K562 (cell line): ENCODE results near the gene ARMCX5. TPM values are rescaled to one million over a fixed set of nuclear protein-coding genes. Genes with fewer than 3 reads are reported as not detected.

Source experiments
- ARID1B ChIP-seq: fragments of 450-650 bp; IDR thresholded peaks from 2 replicates; pipeline ENCODE4 v1.6.1; 2016; ENCODE audit warnings: antibody characterized with exemption, mild to moderate bottlenecking, inconsistent platforms
- CBFA2T3 ChIP-seq: fragments of 450-650 bp; IDR thresholded peaks from 2 replicates; pipeline ENCODE4 v1.6.1; 2017
- CBX3 ChIP-seq, 2 experiments: IDR thresholded peaks; 1 replicate in 1 of 2; 2 replicates in 1 of 2; pipeline ENCODE4 v1.6.1; 2012; ENCODE audit warnings: inconsistent platforms in 2 of 2, low read length in 2 of 2, borderline replicate concordance in 1 of 2, control low read depth in 1 of 2
- GTF2F1 ChIP-seq: IDR thresholded peaks from 2 replicates; pipeline ENCODE4 v1.6.1; 2011; ENCODE audit warnings: low read depth, low read length, improper control_type of control experiment
- HDAC8 ChIP-seq: fragments of 450-650 bp; IDR thresholded peaks from 2 replicates; pipeline ENCODE4 v1.6.1; 2016; ENCODE audit warnings: mild to moderate bottlenecking, missing genetic modification characterization, moderate library complexity, missing compliant biosample characterization
- HMBOX1 ChIP-seq: sonication (generic); IDR thresholded peaks from 2 replicates; pipeline ENCODE4 v1.6.1; 2016
- KAT2B ChIP-seq: IDR thresholded peaks from one replicate; pipeline ENCODE4 v1.6.1; 2012; ENCODE audit warnings: low read depth, mild to moderate bottlenecking, control low read depth, inconsistent platforms, low read length, moderate library complexity
- MEF2D ChIP-seq: conservative IDR thresholded peaks from 2 replicates; pipeline ENCODE4 v1.6.1; 2016; ENCODE audit warnings: low read depth, missing genetic modification characterization, missing compliant biosample characterization
- MTA2 ChIP-seq: fragments of 450-650 bp; IDR thresholded peaks from 2 replicates; pipeline ENCODE4 v1.6.1; 2016; ENCODE audit warnings: low read depth
- NR2F6 ChIP-seq: fragments of 450-650 bp; formaldehyde crosslinking; IDR thresholded peaks from 2 replicates; pipeline ENCODE4 v1.4.0; 2020; ENCODE audit warnings: mild to moderate bottlenecking
- RNF219 ChIP-seq: fragments of 250-450 bp; sonication (Bioruptor Pico); IDR thresholded peaks from 2 replicates; pipeline ENCODE4 v1.5.0; 2022; ENCODE audit warnings: mild to moderate bottlenecking
- SRF ChIP-seq, 2 experiments: fragments of 250-450, 450-650 bp in 1 of 2; sonication (Bioruptor Pico) in 1 of 2; sonication (generic) in 1 of 2; formaldehyde crosslinking; IDR thresholded peaks; 2 replicates each; pipeline versions ENCODE4 v1.5.0 to v1.5.1; 2020 to 2022; ENCODE audit warnings: mild to moderate bottlenecking in 1 of 2, missing genetic modification reagents in 1 of 2
- SRSF1 ChIP-seq: fragments of 200-400 bp; formaldehyde crosslinking; IDR thresholded peaks from 2 replicates; pipeline ENCODE4 v1.6.1; 2017; ENCODE audit warnings: mild to moderate bottlenecking, low read depth, low read length, moderate library complexity
- TEAD4 ChIP-seq, 2 experiments: sonication (generic) in 1 of 2; formaldehyde crosslinking in 1 of 2; IDR thresholded peaks; 2 replicates each; pipeline versions ENCODE4 v1.6.1 to v1.8.0; 2012 to 2022; ENCODE audit warnings: borderline replicate concordance in 1 of 2, inconsistent platforms in 1 of 2, low read length in 1 of 2, mild to moderate bottlenecking in 1 of 2, missing genetic modification reagents in 1 of 2
- TFE3 ChIP-seq: fragments of 450-650 bp; formaldehyde crosslinking; IDR thresholded peaks from 2 replicates; pipeline ENCODE4 v1.4.0; 2020; ENCODE audit warnings: mild to moderate bottlenecking, mixed read lengths
- U2AF2 ChIP-seq: fragments of 200-400 bp; formaldehyde crosslinking; optimal IDR thresholded peaks from 2 replicates; pipeline ENCODE3; 2017; ENCODE audit warnings: low read depth, mild to moderate bottlenecking, low read length
- ZEB2 ChIP-seq: fragments of 450-650 bp; IDR thresholded peaks from 2 replicates; pipeline ENCODE4 v1.6.1; 2016
- ZNF764 ChIP-seq: fragments of 250-450 bp; sonication (Bioruptor Pico); IDR thresholded peaks from 2 replicates; pipeline ENCODE4 v1.4.0; 2020; ENCODE audit warnings: low read depth, mild to moderate bottlenecking, moderate library complexity
- ZNF830 ChIP-seq: fragments of 250-450 bp; sonication (Bioruptor Pico); IDR thresholded peaks from 2 replicates; pipeline ENCODE4 v1.5.0; 2021; ENCODE audit warnings: mild to moderate bottlenecking
- polyA plus RNA-seq, 8 experiments: library from polyadenylated mRNA; depleted of rRNA in 4 of 8; stranded (reverse) in 5 of 8; unstranded in 3 of 8; fragments of >200 nt; fragmentation: Nextera tagmentation in 2 of 8; fragmentation: Illumina TruSeq in 1 of 8; extraction: Ambion mirVana in 2 of 8; extraction: Trizol in 1 of 8; gene quantifications; 2 replicates each; pipeline versions ENCODE4 v1.2.1 to v1.2.3, GENCODE V29; 2011 to 2014; ENCODE audit warnings: inconsistent platforms in 1 of 8, missing spikeins in 1 of 8
- total RNA-seq, 7 experiments: library from RNA; depleted of rRNA in 6 of 7; stranded (reverse); fragments of >200 nt in 6 of 7; fragmentation: Illumina TruSeq in 2 of 7; extraction: Trizol in 2 of 7; gene quantifications; 2 replicates each; pipeline versions ENCODE4 v1.2.1 to v1.2.3, GENCODE V29; 2011 to 2021; ENCODE audit warnings: low replicate concordance in 1 of 7

The ARMCX5 gene
- total and polyA plus RNA-seq, 9 of the 15 experiments (the other 6 are each of a cell fraction or from before 2014, with no cell fraction given), result 13.4 to 29.4 (median 17.3) TPM

GRCh38 chrX:102580891-102581290, 18.4 kb upstream of the ARMCX5 start (continued):
- TF ChIP-seq HMBOX1 (0 out of 2 replicates have a peak, but pooled peaks have one; percentile 32), MTA2 (0 out of 2 replicates have a peak, but pooled peaks have one; percentile 30), SRSF1 (no peak), GTF2F1 (no peak), CBFA2T3 (peak; percentile 69), MEF2D (tag) (no peak), RNF219 (CRISPR knock-in tag) (no peak), SRF (CRISPR knock-in tag; IDR thresholded peaks at IDR 0.05) (no peak), TEAD4 (IDR thresholded peaks at IDR 0.05; ENCODE audit: low read length) (peak; percentile 64; the same call in 1 of the 2 replicates), TEAD4 (CRISPR knock-in tag; IDR thresholded peaks at IDR 0.05; ENCODE audit: borderline replicate concordance) (no peak), NR2F6 (CRISPR knock-in tag) (no peak), ZEB2 (no peak), HDAC8 (tag) (no peak), ZNF830 (CRISPR knock-in tag) (no peak), CBX3 (IDR thresholded peaks at IDR 0.05; ENCODE audit: borderline replicate concordance in 1 of 2, low read length in 2 of 2) (no peak), ARID1B (peak; percentile 64), ZNF764 (CRISPR knock-in tag) (no peak), KAT2B (no peak), TFE3 (no peak), U2AF2 (no peak)
